Ectodermal cell (in vitro differentiated cells): ENCODE results near the gene ALOX5AP.

Experiments used
- H3K27ac ChIP-seq: 2 replicates; pipeline ENCODE4 v1.7.0; 2013; ENCODE audit warnings: mild to moderate bottlenecking, low read depth, low read length; ENCODE audit not compliant: insufficient read depth, poor library complexity, severe bottlenecking
- H3K27me3 ChIP-seq: 2 replicates; pipeline ENCODE4 v1.7.0; 2013; ENCODE audit warnings: mild to moderate bottlenecking, low read length; ENCODE audit not compliant: insufficient read depth, control insufficient read depth, poor library complexity, severe bottlenecking
- H3K36me3 ChIP-seq: one replicate; pipeline ENCODE4 v1.7.0; 2013; ENCODE audit warnings: low read length; ENCODE audit not compliant: control insufficient read depth, insufficient read depth
- H3K4me1 ChIP-seq: one replicate; pipeline ENCODE4 v1.7.0; 2013; ENCODE audit warnings: low read length; ENCODE audit not compliant: control insufficient read depth, insufficient read depth
- H3K4me3 ChIP-seq: 2 replicates; pipeline ENCODE4 v1.7.0; 2013; ENCODE audit warnings: low read depth, low read length, control low read depth; ENCODE audit not compliant: insufficient read depth
- H3K9me3 ChIP-seq: 2 replicates; pipeline ENCODE4 v1.7.0; 2013; ENCODE audit warnings: mild to moderate bottlenecking, low read length, moderate library complexity; ENCODE audit not compliant: control insufficient read depth
- WGBS, 2 experiments: methylation state at CpG; one replicate each; pipeline ENCODE4 v1.1.7; 2013; ENCODE audit warnings: missing lambda C conversion rate in 2 of 2; 5-methylcytosine and 5-hydroxymethylcytosine counted together

The ALOX5AP gene

GRCh38 chr13:30714629-30715371 is 20.5 kb upstream of the ALOX5AP start:
- H3K4me3 ChIP-seq = no peak overlapping the region
- H3K36me3 ChIP-seq = no peaks in the 10 kb centered on the region
- WGBS, 2 experiments = 91 to 95% methylated on average over 10 of the region's 10 CpGs
- no peak overlapping the region for H3K27ac ChIP-seq
- no peaks in the 10 kb centered on the region for H3K4me1 ChIP-seq
- no peaks in the 10 kb centered on the region for H3K9me3 ChIP-seq
- H3K27me3 ChIP-seq = no peaks in the 10 kb centered on the region

GRCh38 chr13:30715372-30715756 is 20.0 kb upstream of the ALOX5AP start:
- no peak overlapping the region for H3K27ac ChIP-seq
- H3K9me3 ChIP-seq = no peaks in the 10 kb centered on the region
- no peaks in the 10 kb centered on the region for H3K4me1 ChIP-seq
- WGBS, 2 experiments = 94 to 96% methylated on average over 4 of the region's 4 CpGs
- H3K27me3 ChIP-seq = no peaks in the 10 kb centered on the region
- no peak overlapping the region for H3K4me3 ChIP-seq
- H3K36me3 ChIP-seq = no peaks in the 10 kb centered on the region

GRCh38 chr13:30715837-30716236 is 19.5 kb upstream of the ALOX5AP start:
- H3K4me1 ChIP-seq = no peaks in the 10 kb centered on the region
- no peaks in the 10 kb centered on the region for H3K9me3 ChIP-seq
- H3K27ac ChIP-seq = no peak overlapping the region
- WGBS, 2 experiments = 89 to 91% methylated on average over 3 of the region's 4 CpGs
- no peak overlapping the region for H3K4me3 ChIP-seq
- H3K36me3 ChIP-seq = no peaks in the 10 kb centered on the region
- H3K27me3 ChIP-seq = no peaks in the 10 kb centered on the region

GRCh38 chr13:30718661-30719524 is 16.4 kb upstream of the ALOX5AP start:
- Histone ChIP-seq H3K27me3 (no peaks in the 10 kb centered on the region), H3K4me1 (no peaks in the 10 kb centered on the region), H3K4me3 (no peak overlapping the region), H3K9me3 (no peaks in the 10 kb centered on the region), H3K27ac (no peak overlapping the region), H3K36me3 (no peaks in the 10 kb centered on the region)
- WGBS, 2 experiments = 93 to 95% methylated on average over 8 to 9 of the region's 9 CpGs

GRCh38 chr13:30719525-30719914 is 15.8 kb upstream of the ALOX5AP start:
- no peak overlapping the region for H3K27ac ChIP-seq
- no peak overlapping the region for H3K4me3 ChIP-seq
- H3K9me3 ChIP-seq = no peaks in the 10 kb centered on the region
- H3K27me3 ChIP-seq = no peaks in the 10 kb centered on the region
- 94% methylated on average over 4 of the region's 4 CpGs for WGBS, 2 experiments
- no peaks in the 10 kb centered on the region for H3K4me1 ChIP-seq
- no peaks in the 10 kb centered on the region for H3K36me3 ChIP-seq

GRCh38 chr13:30720172-30720869 is 15.0 kb upstream of the ALOX5AP start:
- Histone ChIP-seq H3K27me3 (no peaks in the 10 kb centered on the region), H3K9me3 (no peaks in the 10 kb centered on the region), H3K36me3 (no peaks in the 10 kb centered on the region), H3K4me3 (no peak overlapping the region), H3K4me1 (no peaks in the 10 kb centered on the region), H3K27ac (no peak overlapping the region)
- 93 to 100% methylated on average over 3 of the region's 3 CpGs for WGBS, 2 experiments

GRCh38 chr13:30721936-30722335 is 13.4 kb upstream of the ALOX5AP start:
- Histone ChIP-seq H3K36me3 (no peaks in the 10 kb centered on the region), H3K9me3 (no peaks in the 10 kb centered on the region), H3K4me3 (no peak overlapping the region), H3K4me1 (no peaks in the 10 kb centered on the region), H3K27ac (no peak overlapping the region), H3K27me3 (no peaks in the 10 kb centered on the region)
- WGBS, 2 experiments = 93 to 96% methylated on average over 4 of the region's 4 CpGs

- WGBS, 2 experiments = 89 to 100% methylated on average over 1 of the region's 2 CpGs
- no peaks in the 10 kb centered on the region for H3K27me3 ChIP-seq
- H3K4me1 ChIP-seq = no peaks in the 10 kb centered on the region
- no peak overlapping the region for H3K27ac ChIP-seq
- no peaks in the 10 kb centered on the region for H3K36me3 ChIP-seq
- no peaks in the 10 kb centered on the region for H3K9me3 ChIP-seq
- H3K4me3 ChIP-seq = no peak overlapping the region
Measured at GRCh38 chr13:30722361-30722760, 13.0 kb upstream of the ALOX5AP start.

GRCh38 chr13:30724778-30725177 is 10.6 kb upstream of the ALOX5AP start:
- Histone ChIP-seq H3K9me3 (no peaks in the 10 kb centered on the region), H3K27ac (no peak overlapping the region), H3K27me3 (no peaks in the 10 kb centered on the region), H3K36me3 (no peaks in the 10 kb centered on the region), H3K4me3 (no peak overlapping the region), H3K4me1 (no peaks in the 10 kb centered on the region)
- WGBS, 2 experiments = 90% methylated on average over 3 of the region's 3 CpGs
